HEK293 (cell line): ENCODE measurements around the gene WDR7.

Experiments
- MYNN ChIP-seq: fragments of 450-650 bp; formaldehyde crosslinking; IDR thresholded peaks from 2 replicates; pipeline ENCODE4 v1.5.1; 2016; ENCODE audit warnings: missing biosample characterization, missing genetic modification characterization, borderline replicate concordance
- TCF7L2 ChIP-seq: IDR thresholded peaks from 2 replicates; pipeline ENCODE4 v1.6.1; 2011; ENCODE audit warnings: low read depth, mild to moderate bottlenecking, inconsistent platforms, low read length, moderate library complexity, borderline replicate concordance
- YY1 ChIP-seq: fragments of 450-650 bp; formaldehyde crosslinking; IDR thresholded peaks from 2 replicates; pipeline ENCODE4 v1.5.1; 2018; ENCODE audit warnings: missing biosample characterization, missing genetic modification characterization
- ZBTB21 ChIP-seq: fragments of 450-650 bp; formaldehyde crosslinking; IDR thresholded peaks from 2 replicates; pipeline ENCODE4 v1.5.1; 2017; ENCODE audit warnings: missing biosample characterization, missing genetic modification characterization
- ZNF274 ChIP-seq, 2 experiments: fragments of 200-500 bp in 1 of 2; fragments of 450-650 bp in 1 of 2; sonication (Bioruptor generic) in 1 of 2; formaldehyde crosslinking in 1 of 2; IDR thresholded peaks; 2 replicates each; pipeline versions ENCODE4 v1.5.1 to v1.6.1; 2014 to 2016; ENCODE audit warnings: borderline replicate concordance in 1 of 2, inconsistent platforms in 1 of 2, low read length in 1 of 2, missing biosample characterization in 1 of 2, missing genetic modification characterization in 1 of 2
- ZNF416 ChIP-seq: fragments of 450-650 bp; formaldehyde crosslinking; IDR thresholded peaks from 2 replicates; pipeline ENCODE4 v1.5.1; 2016; ENCODE audit warnings: missing biosample characterization, missing genetic modification characterization
- ZNF521 ChIP-seq: fragments of 450-650 bp; formaldehyde crosslinking; IDR thresholded peaks from 2 replicates; pipeline ENCODE4 v1.5.1; 2017; ENCODE audit warnings: missing biosample characterization, mild to moderate bottlenecking, missing genetic modification characterization
- ZNF585B ChIP-seq: fragments of 450-650 bp; formaldehyde crosslinking; IDR thresholded peaks from 2 replicates; pipeline ENCODE4 v1.5.1; 2016; ENCODE audit warnings: missing biosample characterization, missing genetic modification characterization
- ZNF777 ChIP-seq: fragments of 450-650 bp; formaldehyde crosslinking; IDR thresholded peaks from 2 replicates; pipeline ENCODE4 v1.5.1; 2017; ENCODE audit warnings: missing biosample characterization, missing genetic modification characterization, borderline replicate concordance
- TF ChIP-seq, protein P1 (sequence below): fragments of 450-650 bp; formaldehyde crosslinking; IDR thresholded peaks from 2 replicates; pipeline ENCODE4 v1.5.1; 2016; ENCODE audit warnings: missing biosample characterization, missing genetic modification characterization
- TF ChIP-seq, protein P2 (sequence below): fragments of 450-650 bp; formaldehyde crosslinking; IDR thresholded peaks from 2 replicates; pipeline ENCODE4 v1.5.1; 2016; ENCODE audit warnings: missing biosample characterization, missing genetic modification characterization, low read depth
- TF ChIP-seq, protein P3 (sequence below): fragments of 450-650 bp; formaldehyde crosslinking; IDR thresholded peaks from 2 replicates; pipeline ENCODE4 v1.5.1; 2016; ENCODE audit warnings: missing biosample characterization, missing genetic modification characterization
- TF ChIP-seq, protein P4 (sequence below): fragments of 450-650 bp; formaldehyde crosslinking; IDR thresholded peaks from 2 replicates; pipeline ENCODE4 v1.5.1; 2016; ENCODE audit warnings: missing biosample characterization, missing genetic modification characterization, borderline replicate concordance
- TF ChIP-seq, protein P5 (sequence below): fragments of 450-650 bp; formaldehyde crosslinking; IDR thresholded peaks from 2 replicates; pipeline ENCODE4; 2016; ENCODE audit warnings: missing biosample characterization, missing genetic modification characterization

DNA sequence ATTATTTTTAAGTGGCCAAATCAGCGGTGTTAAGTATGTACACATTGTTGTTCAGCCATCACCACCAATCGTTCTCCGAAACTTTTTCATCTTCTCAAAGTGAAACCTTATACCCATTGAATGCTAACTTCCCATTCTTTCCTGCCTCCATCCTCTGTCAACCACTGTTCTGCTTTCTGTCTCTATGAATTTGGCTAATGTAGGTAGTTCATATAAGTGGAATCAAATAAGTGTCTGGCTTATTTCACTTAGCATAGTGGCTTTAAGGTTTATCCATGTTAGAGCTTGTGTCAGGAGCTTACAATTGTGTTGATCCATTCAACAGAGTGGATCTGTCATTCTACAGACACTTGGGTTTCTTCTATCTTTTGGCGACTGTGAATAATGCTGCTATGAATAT lies 192.1 kb downstream of the WDR7 start:
- TF ChIP-seq, protein P1, sequence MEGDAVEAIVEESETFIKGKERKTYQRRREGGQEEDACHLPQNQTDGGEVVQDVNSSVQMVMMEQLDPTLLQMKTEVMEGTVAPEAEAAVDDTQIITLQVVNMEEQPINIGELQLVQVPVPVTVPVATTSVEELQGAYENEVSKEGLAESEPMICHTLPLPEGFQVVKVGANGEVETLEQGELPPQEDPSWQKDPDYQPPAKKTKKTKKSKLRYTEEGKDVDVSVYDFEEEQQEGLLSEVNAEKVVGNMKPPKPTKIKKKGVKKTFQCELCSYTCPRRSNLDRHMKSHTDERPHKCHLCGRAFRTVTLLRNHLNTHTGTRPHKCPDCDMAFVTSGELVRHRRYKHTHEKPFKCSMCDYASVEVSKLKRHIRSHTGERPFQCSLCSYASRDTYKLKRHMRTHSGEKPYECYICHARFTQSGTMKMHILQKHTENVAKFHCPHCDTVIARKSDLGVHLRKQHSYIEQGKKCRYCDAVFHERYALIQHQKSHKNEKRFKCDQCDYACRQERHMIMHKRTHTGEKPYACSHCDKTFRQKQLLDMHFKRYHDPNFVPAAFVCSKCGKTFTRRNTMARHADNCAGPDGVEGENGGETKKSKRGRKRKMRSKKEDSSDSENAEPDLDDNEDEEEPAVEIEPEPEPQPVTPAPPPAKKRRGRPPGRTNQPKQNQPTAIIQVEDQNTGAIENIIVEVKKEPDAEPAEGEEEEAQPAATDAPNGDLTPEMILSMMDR (tag by site-specific recombination) = no peak
- TF ChIP-seq, protein P2, sequence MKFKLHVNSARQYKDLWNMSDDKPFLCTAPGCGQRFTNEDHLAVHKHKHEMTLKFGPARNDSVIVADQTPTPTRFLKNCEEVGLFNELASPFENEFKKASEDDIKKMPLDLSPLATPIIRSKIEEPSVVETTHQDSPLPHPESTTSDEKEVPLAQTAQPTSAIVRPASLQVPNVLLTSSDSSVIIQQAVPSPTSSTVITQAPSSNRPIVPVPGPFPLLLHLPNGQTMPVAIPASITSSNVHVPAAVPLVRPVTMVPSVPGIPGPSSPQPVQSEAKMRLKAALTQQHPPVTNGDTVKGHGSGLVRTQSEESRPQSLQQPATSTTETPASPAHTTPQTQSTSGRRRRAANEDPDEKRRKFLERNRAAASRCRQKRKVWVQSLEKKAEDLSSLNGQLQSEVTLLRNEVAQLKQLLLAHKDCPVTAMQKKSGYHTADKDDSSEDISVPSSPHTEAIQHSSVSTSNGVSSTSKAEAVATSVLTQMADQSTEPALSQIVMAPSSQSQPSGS = no peak
- TF ChIP-seq YY1 (no peak), ZNF585B (tag by site-specific recombination) (no peak), ZNF777 (tag by site-specific recombination) (no peak), TCF7L2 (no peak), ZBTB21 (no peak), ZNF274 (IDR thresholded peaks at IDR 0.05; ENCODE audit: low read length) (no peak), ZNF274 (tag by site-specific recombination; IDR thresholded peaks at IDR 0.05; ENCODE audit: borderline replicate concordance) (no peak), MYNN (tag by site-specific recombination) (no peak), ZNF416 (no peak), ZNF521 (tag by site-specific recombination) (no peak)
- TF ChIP-seq, protein P3, sequence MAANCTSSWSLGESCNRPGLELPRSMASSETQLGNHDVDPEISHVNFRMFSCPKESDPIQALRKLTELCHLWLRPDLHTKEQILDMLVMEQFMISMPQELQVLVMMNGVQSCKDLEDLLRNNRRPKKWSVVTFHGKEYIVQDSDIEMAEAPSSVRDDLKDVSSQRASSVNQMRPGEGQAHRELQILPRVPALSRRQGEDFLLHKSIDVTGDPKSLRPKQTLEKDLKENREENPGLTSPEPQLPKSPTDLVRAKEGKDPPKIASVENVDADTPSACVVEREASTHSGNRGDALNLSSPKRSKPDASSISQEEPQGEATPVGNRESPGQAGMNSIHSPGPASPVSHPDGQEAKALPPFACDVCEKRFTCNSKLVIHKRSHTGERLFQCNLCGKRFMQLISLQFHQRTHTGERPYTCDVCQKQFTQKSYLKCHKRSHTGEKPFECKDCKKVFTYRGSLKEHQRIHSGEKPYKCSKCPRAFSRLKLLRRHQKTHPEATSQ (tag by site-specific recombination) = no peak
- TF ChIP-seq, protein P4, sequence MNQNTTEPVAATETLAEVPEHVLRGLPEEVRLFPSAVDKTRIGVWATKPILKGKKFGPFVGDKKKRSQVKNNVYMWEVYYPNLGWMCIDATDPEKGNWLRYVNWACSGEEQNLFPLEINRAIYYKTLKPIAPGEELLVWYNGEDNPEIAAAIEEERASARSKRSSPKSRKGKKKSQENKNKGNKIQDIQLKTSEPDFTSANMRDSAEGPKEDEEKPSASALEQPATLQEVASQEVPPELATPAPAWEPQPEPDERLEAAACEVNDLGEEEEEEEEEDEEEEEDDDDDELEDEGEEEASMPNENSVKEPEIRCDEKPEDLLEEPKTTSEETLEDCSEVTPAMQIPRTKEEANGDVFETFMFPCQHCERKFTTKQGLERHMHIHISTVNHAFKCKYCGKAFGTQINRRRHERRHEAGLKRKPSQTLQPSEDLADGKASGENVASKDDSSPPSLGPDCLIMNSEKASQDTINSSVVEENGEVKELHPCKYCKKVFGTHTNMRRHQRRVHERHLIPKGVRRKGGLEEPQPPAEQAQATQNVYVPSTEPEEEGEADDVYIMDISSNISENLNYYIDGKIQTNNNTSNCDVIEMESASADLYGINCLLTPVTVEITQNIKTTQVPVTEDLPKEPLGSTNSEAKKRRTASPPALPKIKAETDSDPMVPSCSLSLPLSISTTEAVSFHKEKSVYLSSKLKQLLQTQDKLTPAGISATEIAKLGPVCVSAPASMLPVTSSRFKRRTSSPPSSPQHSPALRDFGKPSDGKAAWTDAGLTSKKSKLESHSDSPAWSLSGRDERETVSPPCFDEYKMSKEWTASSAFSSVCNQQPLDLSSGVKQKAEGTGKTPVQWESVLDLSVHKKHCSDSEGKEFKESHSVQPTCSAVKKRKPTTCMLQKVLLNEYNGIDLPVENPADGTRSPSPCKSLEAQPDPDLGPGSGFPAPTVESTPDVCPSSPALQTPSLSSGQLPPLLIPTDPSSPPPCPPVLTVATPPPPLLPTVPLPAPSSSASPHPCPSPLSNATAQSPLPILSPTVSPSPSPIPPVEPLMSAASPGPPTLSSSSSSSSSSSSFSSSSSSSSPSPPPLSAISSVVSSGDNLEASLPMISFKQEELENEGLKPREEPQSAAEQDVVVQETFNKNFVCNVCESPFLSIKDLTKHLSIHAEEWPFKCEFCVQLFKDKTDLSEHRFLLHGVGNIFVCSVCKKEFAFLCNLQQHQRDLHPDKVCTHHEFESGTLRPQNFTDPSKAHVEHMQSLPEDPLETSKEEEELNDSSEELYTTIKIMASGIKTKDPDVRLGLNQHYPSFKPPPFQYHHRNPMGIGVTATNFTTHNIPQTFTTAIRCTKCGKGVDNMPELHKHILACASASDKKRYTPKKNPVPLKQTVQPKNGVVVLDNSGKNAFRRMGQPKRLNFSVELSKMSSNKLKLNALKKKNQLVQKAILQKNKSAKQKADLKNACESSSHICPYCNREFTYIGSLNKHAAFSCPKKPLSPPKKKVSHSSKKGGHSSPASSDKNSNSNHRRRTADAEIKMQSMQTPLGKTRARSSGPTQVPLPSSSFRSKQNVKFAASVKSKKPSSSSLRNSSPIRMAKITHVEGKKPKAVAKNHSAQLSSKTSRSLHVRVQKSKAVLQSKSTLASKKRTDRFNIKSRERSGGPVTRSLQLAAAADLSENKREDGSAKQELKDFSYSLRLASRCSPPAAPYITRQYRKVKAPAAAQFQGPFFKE (tag by site-specific recombination) = no peak
- TF ChIP-seq, protein P5, sequence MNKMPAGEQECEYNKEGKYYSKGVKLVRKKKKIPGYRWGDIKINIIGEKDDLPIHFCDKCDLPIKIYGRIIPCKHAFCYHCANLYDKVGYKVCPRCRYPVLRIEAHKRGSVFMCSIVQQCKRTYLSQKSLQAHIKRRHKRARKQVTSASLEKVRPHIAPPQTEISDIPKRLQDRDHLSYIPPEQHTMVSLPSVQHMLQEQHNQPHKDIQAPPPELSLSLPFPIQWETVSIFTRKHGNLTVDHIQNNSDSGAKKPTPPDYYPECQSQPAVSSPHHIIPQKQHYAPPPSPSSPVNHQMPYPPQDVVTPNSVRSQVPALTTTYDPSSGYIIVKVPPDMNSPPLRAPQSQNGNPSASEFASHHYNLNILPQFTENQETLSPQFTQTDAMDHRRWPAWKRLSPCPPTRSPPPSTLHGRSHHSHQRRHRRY (tag by site-specific recombination) = no peak
